AG04450 (cell line): ENCODE measurements around the gene KCNIP3. TPM values are rescaled to one million over a fixed set of nuclear protein-coding genes. Genes with fewer than 3 reads are reported as not detected.

Source experiments
- CTCF ChIA-PET: fragments of 300-600, 350-600 bp; formaldehyde crosslinking; extraction: SDS; loops from one replicate; lab custom pipeline; 2022; ENCODE audit warnings: antibody characterized with exemption, inconsistent platforms; lab: Charles Lee
- POLR2A ChIA-PET: fragments of 350-600 bp; formaldehyde crosslinking; extraction: SDS; loops from one replicate; lab custom pipeline; 2021; ENCODE audit warnings: antibody characterized with exemption, inconsistent platforms; lab: Yijun Ruan, JAX
- DNase-seq: peaks from one replicate; pipeline ENCODE4 v3.0.0-alpha.2; 2011; ENCODE audit warnings: low read depth, low spot score
- H3K27ac ChIP-seq: one replicate; pipeline ENCODE4 v1.5.1; 2012; ENCODE audit warnings: low read depth, low read length, control low read depth
- H3K27me3 ChIP-seq: one replicate; pipeline ENCODE4 v1.6.0; 2012; ENCODE audit warnings: low read length; ENCODE audit not compliant: control insufficient read depth, insufficient read depth
- H3K4me3 ChIP-seq: 2 replicates; pipeline ENCODE4 v1.5.1; 2011; ENCODE audit warnings: mild to moderate bottlenecking, low read depth, low read length, control low read depth
- H3K9me3 ChIP-seq: 2 replicates; pipeline ENCODE4 v1.5.1; 2012; ENCODE audit warnings: low read length; ENCODE audit not compliant: control insufficient read depth, insufficient read depth
- polyA plus RNA-seq: library from polyadenylated mRNA; depleted of rRNA; stranded (reverse); fragments of >200 nt; gene quantifications from 2 replicates; pipeline ENCODE4 v1.2.3, GENCODE V29; 2011
- TF ChIP-seq, protein P1 (sequence below): IDR thresholded peaks from 2 replicates; pipeline ENCODE4 v1.5.1; 2011; ENCODE audit warnings: low read depth, low read length, control low read depth, inconsistent platforms

The KCNIP3 gene
- polyA plus RNA-seq, 1 experiment, result 0.12 TPM

DNA sequence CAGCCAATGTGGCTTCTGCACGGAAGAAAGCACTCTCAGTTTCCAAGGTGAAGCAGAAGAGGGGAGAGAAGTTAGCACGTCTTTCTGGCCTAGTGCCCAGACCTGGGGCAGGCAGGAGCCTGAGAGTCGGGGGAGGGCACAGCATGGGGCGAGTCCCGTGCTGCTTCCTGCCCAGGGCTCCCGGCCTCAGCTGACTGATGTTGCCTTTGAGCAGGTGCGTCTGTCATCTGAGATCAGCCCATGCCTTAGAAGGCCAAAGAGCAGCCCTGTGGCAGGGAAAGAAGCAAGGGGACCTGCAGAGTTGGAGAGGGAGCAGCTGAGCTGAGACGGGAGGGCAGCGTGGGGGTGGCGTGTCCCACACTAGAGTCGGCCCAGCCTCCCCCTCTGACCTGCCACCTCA lies 3.3 kb downstream of the KCNIP3 start:
- Histone ChIP-seq H3K4me3 (no peak overlapping the region), H3K27me3 (peaks cover 13% of the 10 kb centered on the region), H3K9me3 (no peaks in the 10 kb centered on the region), H3K27ac (no peak overlapping the region)
- no peak for DNase-seq
- ChIA-PET CTCF (no interaction called here), POLR2A (no interaction called here)
- TF ChIP-seq, protein P1, sequence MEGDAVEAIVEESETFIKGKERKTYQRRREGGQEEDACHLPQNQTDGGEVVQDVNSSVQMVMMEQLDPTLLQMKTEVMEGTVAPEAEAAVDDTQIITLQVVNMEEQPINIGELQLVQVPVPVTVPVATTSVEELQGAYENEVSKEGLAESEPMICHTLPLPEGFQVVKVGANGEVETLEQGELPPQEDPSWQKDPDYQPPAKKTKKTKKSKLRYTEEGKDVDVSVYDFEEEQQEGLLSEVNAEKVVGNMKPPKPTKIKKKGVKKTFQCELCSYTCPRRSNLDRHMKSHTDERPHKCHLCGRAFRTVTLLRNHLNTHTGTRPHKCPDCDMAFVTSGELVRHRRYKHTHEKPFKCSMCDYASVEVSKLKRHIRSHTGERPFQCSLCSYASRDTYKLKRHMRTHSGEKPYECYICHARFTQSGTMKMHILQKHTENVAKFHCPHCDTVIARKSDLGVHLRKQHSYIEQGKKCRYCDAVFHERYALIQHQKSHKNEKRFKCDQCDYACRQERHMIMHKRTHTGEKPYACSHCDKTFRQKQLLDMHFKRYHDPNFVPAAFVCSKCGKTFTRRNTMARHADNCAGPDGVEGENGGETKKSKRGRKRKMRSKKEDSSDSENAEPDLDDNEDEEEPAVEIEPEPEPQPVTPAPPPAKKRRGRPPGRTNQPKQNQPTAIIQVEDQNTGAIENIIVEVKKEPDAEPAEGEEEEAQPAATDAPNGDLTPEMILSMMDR, result no peak

GRCh38 chr2:95301186-95301585 lies 4.0 kb downstream of the KCNIP3 start:
- no peak overlapping the region for H3K27ac ChIP-seq
- POLR2A ChIA-PET, result no interaction called here

GRCh38 chr2:95301876-95302641 lies 4.9 kb downstream of the KCNIP3 start:
- Histone ChIP-seq H3K4me3 (no peak overlapping the region), H3K9me3 (no peaks in the 10 kb centered on the region), H3K27ac (no peak overlapping the region), H3K27me3 (peaks cover 14% of the 10 kb centered on the region)
- TF ChIP-seq, protein P1, result no peak
- ChIA-PET POLR2A (no interaction called here), CTCF (interaction anchor here (1.2 kb wide), 1 partner anchor 43 kb away, joined by 4 read pairs; no protein-coding TSS in a partner anchor)
- no peak for DNase-seq

More at GRCh38 chr2:95301186-95301585, 4.0 kb downstream of the KCNIP3 start:
- TF ChIP-seq, protein P1, result no peak
- no peak overlapping the region for H3K4me3 ChIP-seq
- DNase-seq, result no peak
- H3K9me3 ChIP-seq, result no peaks in the 10 kb centered on the region
- CTCF ChIA-PET, result interaction anchor here (1.2 kb wide), 1 partner anchor 44 kb away, joined by 4 read pairs; no protein-coding TSS in a partner anchor
- peaks cover 16% of the 10 kb centered on the region for H3K27me3 ChIP-seq

DNA sequence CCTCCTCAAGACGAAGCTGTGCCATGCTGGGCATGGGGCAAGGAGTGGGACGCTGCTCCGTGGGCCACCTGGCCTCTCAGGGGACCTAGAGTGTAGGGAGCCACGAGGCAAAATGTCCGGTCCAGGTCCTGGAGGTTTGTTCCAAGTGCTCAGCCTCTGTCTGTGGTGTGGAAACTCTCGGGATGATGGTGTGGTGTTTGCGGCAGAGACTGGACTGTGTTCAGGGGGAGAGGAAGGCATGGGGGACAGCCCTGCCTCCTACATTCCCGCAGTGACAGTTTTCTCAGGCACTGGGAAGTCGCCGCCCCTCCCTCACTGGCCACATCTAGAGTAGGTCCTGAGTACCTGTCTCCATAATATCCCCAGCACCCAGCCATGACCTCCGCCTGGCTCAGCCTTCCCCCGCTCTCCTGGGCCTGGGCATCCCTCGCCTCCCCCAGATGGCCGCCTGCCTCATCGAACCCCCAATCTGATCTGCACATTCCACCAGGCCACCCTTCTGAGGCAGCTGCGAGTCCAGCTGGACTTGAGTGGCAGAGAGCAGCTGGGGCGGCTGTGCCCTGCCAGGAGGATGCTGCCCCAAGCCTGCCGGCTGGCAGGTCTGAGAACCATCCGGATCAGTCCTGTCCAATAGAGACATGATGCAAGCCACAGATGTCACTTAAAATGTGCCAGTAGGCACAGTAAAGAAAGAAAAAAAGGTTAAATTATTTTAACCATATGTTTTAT lies 6.2 kb downstream of the KCNIP3 start:
- DNase-seq, result no peak
- CTCF ChIA-PET, result no interaction called here
- POLR2A ChIA-PET, result no interaction called here
- Histone ChIP-seq H3K4me3 (no peak overlapping the region), H3K27me3 (peaks cover 12% of the 10 kb centered on the region), H3K27ac (no peak overlapping the region), H3K9me3 (no peaks in the 10 kb centered on the region)
- TF ChIP-seq, protein P1, result no peak
